Measurements from ENCODE around the gene PTPN7. TPM values are rescaled to one million over a fixed set of nuclear protein-coding genes. Genes with fewer than 3 reads are reported as not detected.
A peak's percentile ranks its signal among the peaks of the same experiment; 100 is the strongest.
"Not testable (repeated sequence)": the region's sequence is repeated elsewhere in the genome, so short reads cannot be mapped to it uniquely, and the experiment has no call there.

Gene PTPN7
- polyA plus RNA-seq, 4 donors = 1.9 to 8.9 (median 2.8) TPM

DNA sequence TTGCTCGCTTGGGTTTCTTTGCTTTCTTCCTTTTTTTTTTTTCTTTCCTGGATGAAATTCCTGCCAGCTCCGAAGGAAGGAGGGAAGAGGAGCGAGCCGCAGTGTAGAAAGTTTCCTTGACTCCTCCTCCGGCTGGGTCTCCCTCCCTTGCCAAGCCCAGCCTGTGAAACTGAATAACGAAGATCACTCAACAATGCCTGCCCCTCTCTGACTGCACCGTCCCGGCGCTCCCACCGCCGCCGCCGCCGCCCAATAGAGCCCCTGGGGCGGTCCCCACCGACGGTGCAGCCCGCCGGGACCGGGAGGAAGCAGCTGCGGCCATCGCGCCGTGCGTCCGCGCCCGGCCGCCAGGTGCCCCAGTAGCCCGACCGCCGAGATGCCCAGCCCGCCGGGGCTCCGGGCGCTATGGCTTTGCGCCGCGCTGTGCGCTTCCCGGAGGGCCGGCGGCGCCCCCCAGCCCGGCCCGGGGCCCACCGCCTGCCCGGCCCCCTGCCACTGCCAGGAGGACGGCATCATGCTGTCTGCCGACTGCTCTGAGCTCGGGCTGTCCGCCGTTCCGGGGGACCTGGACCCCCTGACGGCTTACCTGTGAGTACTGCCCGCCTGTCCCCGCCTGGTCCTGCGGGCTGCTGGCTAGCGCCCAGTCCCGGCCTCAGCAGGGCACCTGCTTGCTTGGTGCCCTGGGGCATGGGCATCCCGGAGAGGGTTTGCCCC lies 33.4 kb upstream of the PTPN7 start, which contains the start of gene LGR6:
Gene LGR6, plus strand, starts transcription at position 186 of the 714 bp plus-strand sequence. Its CDS starts 191 bp downstream, at position 377.
- no peaks in the 10 kb centered on the region for H3K9me3 ChIP-seq (ENCODE audit: control insufficient read depth in 2 of 2, insufficient read depth in 1 of 2, low read depth in 1 of 2, low read length in 1 of 2)
- H3K27me3 ChIP-seq (ENCODE audit: control insufficient read depth in 3 of 3, insufficient read depth in 3 of 3, low read length in 3 of 3) = peaks cover 0 to 31% (median 3%) of the 10 kb centered on the region in 3 donors
- WGBS, 3 donors = 4 to 6% (median 4%) methylated on average over 40 to 61 of the region's 61 CpGs
- H3K4me1 ChIP-seq (ENCODE audit: control insufficient read depth in 3 of 3, insufficient read depth in 2 of 3, low read depth in 1 of 3, low read length in 2 of 3) = peaks cover 0 to 30% (median 0%) of the 10 kb centered on the region in 3 donors
- FAIRE-seq = no peak
- H3K27ac ChIP-seq (ENCODE audit: low read depth in 1 of 3, low read length in 2 of 3) = no peak within 1 kb of the TSS
- DNase-seq = peak in 1 of 2 donors; percentile 45
- H3K4me3 ChIP-seq (ENCODE audit: low read depth in 1 of 3, low read length in 3 of 3) = no peak within 1 kb of the TSS
- H3K36me3 ChIP-seq (ENCODE audit: control insufficient read depth in 3 of 3, insufficient read depth in 2 of 3, low read depth in 1 of 3, low read length in 3 of 3) = no peaks in the 10 kb centered on the region

- 19 to 30% (median 22%) methylated on average over 18 of the region's 18 CpGs for WGBS, 3 donors
- Histone ChIP-seq H3K9me3 (ENCODE audit: control insufficient read depth in 2 of 2, insufficient read depth in 1 of 2, low read depth in 1 of 2, low read length in 1 of 2) (no peaks in the 10 kb centered on the region), H3K36me3 (ENCODE audit: control insufficient read depth in 3 of 3, insufficient read depth in 2 of 3, low read depth in 1 of 3, low read length in 3 of 3) (no peaks in the 10 kb centered on the region), H3K27me3 (ENCODE audit: control insufficient read depth in 3 of 3, insufficient read depth in 3 of 3, low read length in 3 of 3) (peaks cover 0 to 31% (median 3%) of the 10 kb centered on the region in 3 donors), H3K4me3 (ENCODE audit: low read depth in 1 of 3, low read length in 3 of 3) (no peak overlapping the region), H3K4me1 (ENCODE audit: control insufficient read depth in 3 of 3, insufficient read depth in 2 of 3, low read depth in 1 of 3, low read length in 2 of 3) (peaks cover 0 to 37% (median 2%) of the 10 kb centered on the region in 3 donors), H3K27ac (ENCODE audit: low read depth in 1 of 3, low read length in 2 of 3) (no peak overlapping the region)
- FAIRE-seq (no peak), DNase-seq (peak; percentile 46 to 72)
These were observed 32.6 kb upstream of the PTPN7 start for GRCh38 chr1:202192770-202193613.

- not testable (repeated sequence) for DNase-seq; H3K27ac ChIP-seq (ENCODE audit: low read depth in 1 of 3, low read length in 2 of 3); FAIRE-seq; H3K9me3 ChIP-seq (ENCODE audit: control insufficient read depth in 2 of 2, insufficient read depth in 1 of 2, low read depth in 1 of 2, low read length in 1 of 2); H3K36me3 ChIP-seq (ENCODE audit: control insufficient read depth in 3 of 3, insufficient read depth in 2 of 3, low read depth in 1 of 3, low read length in 3 of 3); H3K4me3 ChIP-seq (ENCODE audit: low read depth in 1 of 3, low read length in 3 of 3)
- 85 to 90% (median 87%) methylated on average over 2 to 20 of the region's 33 CpGs for WGBS, 3 donors
- H3K27me3 ChIP-seq (ENCODE audit: control insufficient read depth in 3 of 3, insufficient read depth in 3 of 3, low read length in 3 of 3) = peaks cover 0 to 31% (median 3%) of the 10 kb centered on the region in 3 donors
- H3K4me1 ChIP-seq (ENCODE audit: control insufficient read depth in 3 of 3, insufficient read depth in 2 of 3, low read depth in 1 of 3, low read length in 2 of 3) = peaks cover 0 to 53% (median 2%) of the 10 kb centered on the region in 3 donors
These were observed 31.0 kb upstream of the PTPN7 start for GRCh38 chr1:202191391-202191790.

DNA sequence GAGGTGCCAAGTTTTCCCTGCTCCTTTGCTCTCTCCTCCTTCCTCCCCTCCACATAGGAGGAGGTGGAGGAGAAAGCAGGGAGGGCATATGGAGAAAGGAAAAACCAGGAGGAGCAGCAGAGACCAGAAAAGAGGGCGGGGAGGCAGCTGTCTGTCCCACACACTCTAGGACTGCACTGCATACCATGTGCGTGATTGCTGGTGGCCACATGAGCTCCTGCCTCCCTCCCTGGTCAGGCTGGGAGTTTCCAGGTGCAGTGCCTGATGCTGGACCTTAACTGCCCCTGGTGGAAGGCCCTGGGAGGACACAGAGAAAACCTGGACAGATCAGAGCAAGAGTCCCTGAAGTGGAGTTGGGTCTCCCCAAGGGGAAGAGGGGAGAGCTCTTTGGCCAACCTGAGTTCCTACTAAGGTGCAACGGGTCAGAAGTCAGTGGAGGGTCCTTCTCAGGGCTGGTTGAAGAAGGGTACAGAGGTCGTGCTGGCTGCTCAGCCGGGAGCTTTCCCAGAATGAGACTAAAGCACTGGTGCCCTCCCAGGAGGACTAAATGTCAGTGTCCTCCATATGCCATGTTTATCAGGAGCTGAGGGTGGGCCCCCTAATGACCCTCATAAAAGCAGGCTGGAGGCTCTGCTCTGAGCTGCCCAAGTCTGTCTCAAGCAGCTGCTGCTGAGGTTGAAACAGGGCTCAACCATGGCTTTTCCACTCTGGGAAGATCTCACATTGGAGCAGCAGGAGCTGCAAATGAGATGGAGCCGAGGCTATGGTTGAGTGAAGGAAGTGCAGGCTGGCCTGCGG lies 29.7 kb upstream of the PTPN7 start:
- DNase-seq (peak; percentile 42 to 77), FAIRE-seq (no peak)
- no peak overlapping the region for H3K4me3 ChIP-seq (ENCODE audit: low read depth in 1 of 3, low read length in 3 of 3)
- H3K4me1 ChIP-seq (ENCODE audit: control insufficient read depth in 3 of 3, insufficient read depth in 2 of 3, low read depth in 1 of 3, low read length in 2 of 3) = peaks cover 0 to 56% (median 2%) of the 10 kb centered on the region in 3 donors
- 37 to 65% (median 46%) methylated on average over 7 of the region's 7 CpGs for WGBS, 3 donors
- H3K27me3 ChIP-seq (ENCODE audit: control insufficient read depth in 3 of 3, insufficient read depth in 3 of 3, low read length in 3 of 3) = peaks cover 0 to 20% (median 3%) of the 10 kb centered on the region in 3 donors
- H3K9me3 ChIP-seq (ENCODE audit: control insufficient read depth in 2 of 2, insufficient read depth in 1 of 2, low read depth in 1 of 2, low read length in 1 of 2) = no peaks in the 10 kb centered on the region
- no peaks in the 10 kb centered on the region for H3K36me3 ChIP-seq (ENCODE audit: control insufficient read depth in 3 of 3, insufficient read depth in 2 of 3, low read depth in 1 of 3, low read length in 3 of 3)
- peak overlapping the region in 1 of 3 donors; percentile 83 for H3K27ac ChIP-seq (ENCODE audit: low read depth in 1 of 3, low read length in 2 of 3)

DNA sequence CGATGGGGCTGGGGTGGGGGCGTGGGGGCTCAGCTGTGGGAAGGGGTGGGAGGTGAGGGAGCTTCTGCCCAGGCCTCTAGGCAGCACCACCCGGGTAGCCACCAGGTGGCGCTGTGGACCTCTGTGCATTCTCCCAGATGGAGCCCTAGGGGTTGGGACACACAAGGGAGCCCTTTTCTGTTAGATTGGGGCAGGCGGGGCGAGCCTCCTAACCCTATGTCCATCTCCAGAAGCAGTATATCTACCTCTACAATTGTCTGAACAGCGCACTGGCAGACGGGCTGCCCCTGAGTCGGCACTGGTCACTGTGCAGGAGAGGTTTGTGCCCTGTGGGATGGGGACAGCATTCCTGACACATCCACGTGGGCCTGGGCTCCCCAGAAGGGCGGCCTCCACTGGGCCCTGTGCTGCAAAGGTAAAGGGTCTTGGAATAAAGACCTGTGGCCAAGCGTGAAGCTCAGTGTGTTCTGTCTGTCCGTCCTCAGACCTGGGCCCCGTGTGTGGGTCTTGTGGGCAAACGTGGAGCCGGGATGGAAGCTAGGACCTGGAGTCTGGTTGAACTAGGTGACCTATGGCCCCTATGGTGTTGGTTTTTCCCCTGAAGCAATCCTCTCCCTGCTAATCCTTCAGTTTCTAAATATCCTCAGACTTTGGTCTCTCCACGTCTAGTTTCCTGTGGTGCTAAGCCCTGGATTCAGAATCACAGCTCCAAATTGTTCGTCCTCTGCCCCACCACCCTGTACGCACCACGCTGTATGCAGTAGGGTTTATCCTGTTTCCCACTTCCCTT lies 28.8 kb upstream of the PTPN7 start:
- WGBS, 3 donors = 34 to 46% (median 40%) methylated on average over 20 of the region's 20 CpGs
- FAIRE-seq = no peak
- Histone ChIP-seq H3K27me3 (ENCODE audit: control insufficient read depth in 3 of 3, insufficient read depth in 3 of 3, low read length in 3 of 3) (peaks cover 0 to 14% (median 3%) of the 10 kb centered on the region in 3 donors), H3K9me3 (ENCODE audit: control insufficient read depth in 2 of 2, insufficient read depth in 1 of 2, low read depth in 1 of 2, low read length in 1 of 2) (no peaks in the 10 kb centered on the region), H3K27ac (ENCODE audit: low read depth in 1 of 3, low read length in 2 of 3) (peak overlapping the region in 1 of 3 donors; percentile 83), H3K4me1 (ENCODE audit: control insufficient read depth in 3 of 3, insufficient read depth in 2 of 3, low read depth in 1 of 3, low read length in 2 of 3) (peaks cover 0 to 56% (median 2%) of the 10 kb centered on the region in 3 donors), H3K36me3 (ENCODE audit: control insufficient read depth in 3 of 3, insufficient read depth in 2 of 3, low read depth in 1 of 3, low read length in 3 of 3) (no peaks in the 10 kb centered on the region), H3K4me3 (ENCODE audit: low read depth in 1 of 3, low read length in 3 of 3) (no peak overlapping the region)
- peak; percentile 71 to 80 for DNase-seq

GRCh38 chr1:202187697-202188407 lies 27.4 kb upstream of the PTPN7 start:
- FAIRE-seq (no peak), DNase-seq (no peak)
- peak overlapping the region in 1 of 3 donors; percentile 45 for H3K4me3 ChIP-seq (ENCODE audit: low read depth in 1 of 3, low read length in 3 of 3)
- H3K36me3 ChIP-seq (ENCODE audit: control insufficient read depth in 3 of 3, insufficient read depth in 2 of 3, low read depth in 1 of 3, low read length in 3 of 3) = no peaks in the 10 kb centered on the region
- WGBS, 3 donors = 26 to 66% (median 42%) methylated on average over 6 to 8 of the region's 8 CpGs
- no peaks in the 10 kb centered on the region for H3K9me3 ChIP-seq (ENCODE audit: control insufficient read depth in 2 of 2, insufficient read depth in 1 of 2, low read depth in 1 of 2, low read length in 1 of 2)
- H3K4me1 ChIP-seq (ENCODE audit: control insufficient read depth in 3 of 3, insufficient read depth in 2 of 3, low read depth in 1 of 3, low read length in 2 of 3) = peaks cover 0 to 47% (median 2%) of the 10 kb centered on the region in 3 donors
- H3K27me3 ChIP-seq (ENCODE audit: control insufficient read depth in 3 of 3, insufficient read depth in 3 of 3, low read length in 3 of 3) = peaks cover 0 to 2% (median 2%) of the 10 kb centered on the region in 3 donors
- H3K27ac ChIP-seq (ENCODE audit: low read depth in 1 of 3, low read length in 2 of 3) = peak overlapping the region in 1 of 3 donors; percentile 16

GRCh38 chr1:202187041-202187671 lies 26.8 kb upstream of the PTPN7 start:
- peak overlapping the region in 1 of 3 donors; percentile 61 for H3K27ac ChIP-seq (ENCODE audit: low read depth in 1 of 3, low read length in 2 of 3)
- H3K4me3 ChIP-seq (ENCODE audit: low read depth in 1 of 3, low read length in 3 of 3) = peak overlapping the region in 1 of 3 donors; percentile 45
- H3K9me3 ChIP-seq (ENCODE audit: control insufficient read depth in 2 of 2, insufficient read depth in 1 of 2, low read depth in 1 of 2, low read length in 1 of 2) = no peaks in the 10 kb centered on the region
- 19 to 54% (median 39%) methylated on average over 8 of the region's 8 CpGs for WGBS, 3 donors
- H3K36me3 ChIP-seq (ENCODE audit: control insufficient read depth in 3 of 3, insufficient read depth in 2 of 3, low read depth in 1 of 3, low read length in 3 of 3) = no peaks in the 10 kb centered on the region
- peaks cover 0 to 43% (median 2%) of the 10 kb centered on the region in 3 donors for H3K4me1 ChIP-seq (ENCODE audit: control insufficient read depth in 3 of 3, insufficient read depth in 2 of 3, low read depth in 1 of 3, low read length in 2 of 3)
- peaks cover 0 to 2% (median 0%) of the 10 kb centered on the region in 3 donors for H3K27me3 ChIP-seq (ENCODE audit: control insufficient read depth in 3 of 3, insufficient read depth in 3 of 3, low read length in 3 of 3)
- peak; percentile 41 to 97 for DNase-seq
- FAIRE-seq = no peak

All from small intestine (tissue), 7 donors.